ENCODE results near the gene SIPA1L2. TPM values are rescaled to one million over a fixed set of nuclear protein-coding genes. Genes with fewer than 3 reads are reported as not detected.
"Not testable (repeated sequence)": the region's sequence is repeated elsewhere in the genome, so short reads cannot be mapped to it uniquely, and the experiment has no call there.

The SIPA1L2 gene
- total and polyA plus RNA-seq, 12 donors, result 20.3 to 141 (median 97.6) TPM

DNA sequence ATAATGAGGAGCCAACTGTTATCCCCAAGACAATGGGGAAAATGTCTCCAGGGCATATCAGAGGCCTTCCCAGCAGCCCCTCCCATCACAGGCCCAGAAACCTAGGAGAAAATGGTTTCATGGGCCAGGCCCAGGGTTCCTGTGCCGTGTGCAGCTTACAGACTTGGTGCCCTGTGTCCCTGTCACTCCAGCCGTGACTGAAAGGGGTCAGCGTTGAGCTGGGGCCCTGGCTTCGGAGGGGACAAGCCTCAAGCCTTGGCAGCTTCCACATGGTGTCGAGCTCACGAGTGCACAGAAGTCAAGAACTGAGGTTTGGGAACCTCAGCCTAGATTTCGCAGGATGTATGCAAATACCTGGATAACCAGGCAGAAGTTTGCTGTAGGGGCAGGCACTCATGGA is 18.1 kb downstream of the SIPA1L2 start:
- Histone ChIP-seq H3K4me3 (no peak overlapping the region), H3K27me3 (no peaks in the 10 kb centered on the region), H3K36me3 (peaks cover 0 to 8% (median 0%) of the 10 kb centered on the region in 9 donors), H3K27ac (peak overlapping the region in 2 of 10 donors; percentile 9 to 83), H3K4me1 (peaks cover 4 to 72% (median 54%) of the 10 kb centered on the region in 9 donors), H3K9me3 (no peaks in the 10 kb centered on the region)
- TF ChIP-seq, protein P1, sequence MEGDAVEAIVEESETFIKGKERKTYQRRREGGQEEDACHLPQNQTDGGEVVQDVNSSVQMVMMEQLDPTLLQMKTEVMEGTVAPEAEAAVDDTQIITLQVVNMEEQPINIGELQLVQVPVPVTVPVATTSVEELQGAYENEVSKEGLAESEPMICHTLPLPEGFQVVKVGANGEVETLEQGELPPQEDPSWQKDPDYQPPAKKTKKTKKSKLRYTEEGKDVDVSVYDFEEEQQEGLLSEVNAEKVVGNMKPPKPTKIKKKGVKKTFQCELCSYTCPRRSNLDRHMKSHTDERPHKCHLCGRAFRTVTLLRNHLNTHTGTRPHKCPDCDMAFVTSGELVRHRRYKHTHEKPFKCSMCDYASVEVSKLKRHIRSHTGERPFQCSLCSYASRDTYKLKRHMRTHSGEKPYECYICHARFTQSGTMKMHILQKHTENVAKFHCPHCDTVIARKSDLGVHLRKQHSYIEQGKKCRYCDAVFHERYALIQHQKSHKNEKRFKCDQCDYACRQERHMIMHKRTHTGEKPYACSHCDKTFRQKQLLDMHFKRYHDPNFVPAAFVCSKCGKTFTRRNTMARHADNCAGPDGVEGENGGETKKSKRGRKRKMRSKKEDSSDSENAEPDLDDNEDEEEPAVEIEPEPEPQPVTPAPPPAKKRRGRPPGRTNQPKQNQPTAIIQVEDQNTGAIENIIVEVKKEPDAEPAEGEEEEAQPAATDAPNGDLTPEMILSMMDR (IDR thresholded peaks at IDR 0.05), result no peak
- intact Hi-C loops (cut with DNase I), result no loop called here
- 95 to 96% methylated on average over 7 of the region's 7 CpGs for WGBS, 2 donors
- DNase-seq, result no peak
- ATAC-seq, result peak in 1 of 8 donors; percentile 35

DNA sequence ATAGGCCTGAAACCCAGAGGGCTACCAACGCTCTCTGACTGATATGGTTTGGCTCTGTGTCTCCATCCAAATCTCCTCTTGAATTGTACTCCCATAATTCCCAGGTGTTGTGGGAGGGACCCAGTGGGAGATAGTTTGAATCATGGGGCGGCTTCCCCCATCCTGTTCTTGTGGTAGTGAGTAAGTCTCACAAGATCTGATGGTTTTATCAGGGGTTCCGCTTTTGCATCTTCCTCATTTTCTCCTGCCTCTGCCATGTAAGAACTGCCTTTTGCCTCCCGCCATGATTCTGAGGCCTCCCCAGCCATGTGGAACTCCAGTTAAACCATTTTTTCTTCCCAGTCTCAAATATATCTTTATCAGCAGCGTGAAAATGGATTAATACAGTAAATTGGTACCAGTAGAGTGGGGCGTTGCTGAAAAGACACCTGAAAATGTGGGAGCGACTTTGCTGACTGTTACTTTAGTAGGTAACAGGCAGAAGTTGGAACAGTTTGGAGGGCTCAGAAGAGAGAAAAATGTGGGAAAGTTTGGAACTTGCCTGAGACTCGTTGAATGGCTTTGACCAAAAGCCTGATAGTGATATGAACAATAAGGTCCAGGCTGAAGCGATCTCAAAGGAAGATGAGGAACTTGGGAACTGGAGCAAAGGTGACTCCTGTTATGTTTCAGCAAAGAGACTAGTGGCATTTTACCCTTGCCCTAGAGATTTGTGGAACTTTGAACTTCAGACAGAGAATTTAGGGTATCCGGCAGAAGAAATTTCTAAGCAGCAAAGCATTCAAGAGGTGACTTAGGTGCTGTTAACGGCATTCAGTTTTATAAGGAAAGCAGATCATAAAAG is 18.8 kb downstream of the SIPA1L2 start:
- H3K27ac ChIP-seq, result peak overlapping the region in 4 of 10 donors; percentile 2 to 83 (median 27)
- 81 to 85% methylated on average over 11 of the region's 11 CpGs for WGBS, 2 donors
- H3K27me3 ChIP-seq; H3K4me3 ChIP-seq; DNase-seq; intact Hi-C loops (cut with DNase I); H3K36me3 ChIP-seq; H3K9me3 ChIP-seq: not testable (repeated sequence)
- H3K4me1 ChIP-seq, result peaks cover 4 to 68% (median 49%) of the 10 kb centered on the region in 9 donors
- ATAC-seq, result peak in 2 of 8 donors; percentile 24 to 46

DNA sequence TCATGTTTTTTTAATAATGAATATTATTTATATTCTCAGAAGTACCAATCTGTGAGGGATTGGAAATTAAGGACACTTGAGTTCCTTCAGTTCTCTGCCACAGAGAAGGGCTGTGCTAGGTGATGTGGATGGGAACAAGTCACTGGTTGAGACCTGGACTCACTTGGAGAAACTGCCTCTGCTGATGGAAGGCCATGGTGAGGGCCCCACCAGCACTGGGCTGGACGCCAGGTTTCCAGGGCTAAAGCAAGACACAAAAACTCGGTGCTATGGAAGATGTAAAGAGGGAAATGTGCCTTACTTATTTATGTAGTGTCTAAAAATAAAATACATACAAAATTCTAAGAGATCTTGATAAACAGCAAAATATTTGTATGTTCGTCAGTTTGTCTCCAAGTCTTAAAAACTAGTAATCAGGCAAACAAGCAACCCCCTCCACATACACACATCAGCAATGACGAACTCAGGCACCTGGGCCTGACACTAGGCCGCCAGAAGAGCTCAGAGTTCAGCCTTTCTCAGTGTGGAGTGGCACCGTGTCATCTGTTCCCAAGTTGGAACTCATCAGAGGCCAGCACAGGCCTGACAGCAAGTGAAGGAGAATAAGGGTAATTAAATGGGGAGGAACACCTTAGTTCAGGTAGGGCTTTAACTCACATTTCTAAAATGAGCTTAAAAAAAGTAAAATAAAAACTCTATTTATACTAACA is 19.6 kb downstream of the SIPA1L2 start:
- H3K27me3 ChIP-seq, result no peaks in the 10 kb centered on the region
- H3K4me3 ChIP-seq, result no peak overlapping the region
- intact Hi-C loops (cut with DNase I), result no loop called here
- 57 to 67% methylated on average over 6 of the region's 6 CpGs for WGBS, 2 donors
- H3K27ac ChIP-seq, result peak overlapping the region in 5 of 10 donors; percentile 2 to 83 (median 6)
- TF ChIP-seq, protein P1 (IDR thresholded peaks at IDR 0.05), result no peak
- H3K9me3 ChIP-seq, result no peaks in the 10 kb centered on the region
- DNase-seq, result peak in 1 of 2 donors; percentile 42
- H3K36me3 ChIP-seq, result peaks cover 0 to 8% (median 0%) of the 10 kb centered on the region in 9 donors
- peaks cover 4 to 68% (median 43%) of the 10 kb centered on the region in 9 donors for H3K4me1 ChIP-seq
- peak in 5 of 8 donors; percentile 56 to 75 (median 69) for ATAC-seq

GRCh38 chr1:232608427-232608826 is 21.5 kb downstream of the SIPA1L2 start:
- TF ChIP-seq, protein P1 (IDR thresholded peaks at IDR 0.05), result no peak
- Histone ChIP-seq H3K27me3 (no peaks in the 10 kb centered on the region), H3K9me3 (no peaks in the 10 kb centered on the region), H3K27ac (no peak overlapping the region), H3K4me3 (no peak overlapping the region), H3K4me1 (peaks cover 0 to 49% (median 24%) of the 10 kb centered on the region in 9 donors), H3K36me3 (peaks cover 0 to 12% (median 0%) of the 10 kb centered on the region in 9 donors)
- ATAC-seq (no peak), DNase-seq (no peak)
- 52 to 67% methylated on average over 4 of the region's 4 CpGs for WGBS, 2 donors
- intact Hi-C loops (cut with DNase I), result no loop called here
